Measurements from ENCODE around the gene APOBEC3C.

- TF ChIP-seq CTCF (IDR thresholded peaks at IDR 0.05) (no peak), POLR2A (IDR thresholded peaks at IDR 0.05) (no peak)
These were observed 24.6 kb upstream of the APOBEC3C start for GRCh38 chr22:38989466-38989865.

Measured in body of pancreas (tissue), 4 donors.